Adipose tissue (tissue), 3 donors: Measurements from ENCODE around the gene VAV2. TPM values are rescaled to one million over a fixed set of nuclear protein-coding genes. Genes with fewer than 3 reads are reported as not detected.
"Not testable (repeated sequence)": the region's sequence is repeated elsewhere in the genome, so short reads cannot be mapped to it uniquely, and the experiment has no call there.

ENCODE experiments used
- H3K27ac ChIP-seq: one replicate; pipeline ENCODE4 v1.5.1; 2013; ENCODE audit warnings: low read depth, low read length
- WGBS, 3 donors: extraction: QIAGEN DNeasy Blood & Tissue Kit; methylation state at CpG; one replicate each; pipeline ENCODE4 v1.1.7; 2013; 5-methylcytosine and 5-hydroxymethylcytosine counted together
- polyA plus RNA-seq, 3 donors: library from polyadenylated mRNA; stranded (reverse); fragments of 200-250 nt; gene quantifications; one replicate each; pipeline ENCODE4 v1.2.3, GENCODE V29; 2013
- donor health status: healthy with polysubstance abuse.
- donor health status: Bipolar disorder and iron deficiency.
- donor health status: healthy.

Gene VAV2
- polyA plus RNA-seq, 3 donors, result 6.0 to 15.2 (median 6.9) TPM

DNA sequence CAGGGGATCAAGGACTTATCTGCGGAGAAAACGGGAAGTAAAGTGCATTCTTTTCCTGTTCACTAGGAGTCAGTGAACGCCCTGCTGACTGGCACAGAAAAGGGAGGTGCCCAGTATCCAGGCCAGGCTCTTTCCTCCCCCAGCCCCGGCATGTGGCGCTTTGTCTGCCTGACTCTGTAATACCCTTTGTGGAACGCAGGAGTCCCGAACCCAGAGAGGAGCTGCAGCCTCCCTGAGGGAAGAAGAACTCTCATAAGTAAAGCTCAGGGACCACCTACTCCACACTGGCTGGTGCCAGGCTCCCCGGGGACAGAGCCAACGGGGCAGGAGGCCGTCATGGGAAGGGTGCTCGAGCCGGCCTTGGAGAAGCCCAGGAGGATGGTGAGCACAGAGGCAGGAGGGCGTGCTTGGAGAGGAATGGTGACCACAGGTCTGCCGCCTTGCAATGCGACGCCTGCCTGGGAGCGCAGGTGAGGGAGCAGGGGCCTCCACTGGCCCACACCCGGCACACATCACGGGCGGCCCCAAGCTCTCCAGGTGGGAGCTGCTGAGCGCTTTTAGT lies 31.5 kb downstream of the VAV2 start:
- no peak overlapping the region for H3K27ac ChIP-seq
- WGBS, 3 donors, result 51 to 68% (median 67%) methylated on average over 21 of the region's 21 CpGs

- WGBS, 3 donors, result 57 to 70% (median 67%) methylated on average over 19 of the region's 19 CpGs
- no peak overlapping the region for H3K27ac ChIP-seq
Observed at GRCh38 chr9:133959966-133960567, 32.1 kb downstream of the VAV2 start.

- H3K27ac ChIP-seq, result no peak overlapping the region
- 83 to 96% (median 90%) methylated on average over 9 of the region's 9 CpGs for WGBS, 3 donors
Observed at GRCh38 chr9:133959171-133959570, 33.0 kb downstream of the VAV2 start.

DNA sequence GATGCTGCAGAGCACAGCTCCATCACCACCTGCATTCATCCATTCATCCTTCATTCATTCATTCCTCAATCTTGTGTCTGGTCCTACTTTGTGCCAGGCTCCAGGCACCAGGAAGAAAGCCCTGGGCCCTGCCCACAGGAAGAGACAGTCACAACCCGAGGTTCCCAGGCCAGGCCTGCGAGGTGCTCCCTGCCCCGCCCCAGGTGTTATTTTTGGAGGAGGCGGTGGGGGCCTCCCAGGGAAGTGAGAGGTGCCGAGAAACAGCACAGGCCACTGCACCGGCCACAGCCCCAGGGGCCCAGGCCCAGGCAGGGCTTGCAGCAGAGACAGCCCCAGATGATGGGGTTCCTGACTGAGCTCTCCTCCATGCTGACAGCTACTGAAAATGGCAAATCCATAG lies 33.4 kb downstream of the VAV2 start:
- 63 to 76% (median 66%) methylated on average over 6 of the region's 6 CpGs for WGBS, 3 donors
- H3K27ac ChIP-seq, result no peak overlapping the region

DNA sequence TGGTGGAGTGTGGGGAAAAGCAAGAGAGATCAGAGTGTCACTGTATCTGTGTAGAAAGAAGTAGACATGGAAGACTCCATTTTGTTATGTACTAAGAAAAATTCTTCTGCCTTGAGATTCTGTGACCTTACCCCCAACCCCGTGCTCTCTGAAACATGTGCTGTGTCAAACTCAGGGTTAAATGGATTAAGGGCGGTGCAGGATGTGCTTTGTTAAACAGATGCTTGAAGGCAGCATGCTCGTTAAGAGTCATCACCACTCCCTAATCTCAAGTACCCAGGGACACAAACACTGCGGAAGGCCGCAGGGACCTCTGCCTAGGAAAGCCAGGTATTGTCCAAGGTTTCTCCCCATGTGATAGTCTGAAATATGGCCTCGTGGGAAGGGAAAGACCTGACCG lies 34.4 kb downstream of the VAV2 start:
- not testable (repeated sequence) for H3K27ac ChIP-seq
- WGBS, 3 donors, result 60 to 81% methylated on average over 1 to 2 of the region's 7 CpGs; no CpG with 5 or more reads in 1 of the 3 donors

GRCh38 chr9:133957328-133957727 lies 34.8 kb downstream of the VAV2 start:
- no peak overlapping the region for H3K27ac ChIP-seq
- WGBS, 3 donors, result 53 to 72% (median 69%) methylated on average over 12 to 13 of the region's 13 CpGs

DNA sequence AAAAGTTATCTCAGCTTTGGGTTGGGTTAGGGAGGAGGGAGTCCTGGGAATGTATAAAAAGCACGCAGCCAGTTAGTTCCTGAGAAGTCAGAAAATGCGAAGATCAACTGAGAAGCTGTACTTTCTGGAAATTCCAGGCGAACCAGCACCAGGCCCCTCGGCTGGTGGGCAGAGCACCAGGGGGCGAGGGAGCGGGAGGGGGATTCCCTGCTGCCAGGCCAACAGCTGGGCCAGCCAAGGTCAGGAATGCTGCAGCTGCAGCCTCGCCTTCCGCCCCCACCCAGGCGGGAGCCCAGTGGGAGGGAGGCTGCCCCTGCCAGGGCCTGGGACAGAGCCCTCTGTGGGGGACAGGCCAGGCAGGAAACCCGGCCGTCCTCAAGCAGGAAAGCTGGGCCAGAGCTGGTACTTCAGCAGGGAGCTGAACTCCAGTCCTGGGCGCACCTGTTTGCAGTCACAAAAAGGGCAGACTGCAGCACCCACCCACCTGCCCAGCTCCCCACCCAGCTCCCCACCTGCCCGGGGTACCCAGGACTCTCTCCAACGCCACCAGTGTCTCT lies 35.5 kb downstream of the VAV2 start:
- no peak overlapping the region for H3K27ac ChIP-seq
- 7 to 47% (median 37%) methylated on average over 13 to 14 of the region's 14 CpGs for WGBS, 3 donors

- 11 to 20% (median 13%) methylated on average over 15 of the region's 15 CpGs for WGBS, 3 donors
- H3K27ac ChIP-seq, result no peak overlapping the region
Observed at GRCh38 chr9:133955821-133956411, 36.2 kb downstream of the VAV2 start.

- H3K27ac ChIP-seq, result no peak overlapping the region
- 31 to 41% (median 32%) methylated on average over 14 of the region's 14 CpGs for WGBS, 3 donors
Observed at GRCh38 chr9:133954862-133955529, 37.1 kb downstream of the VAV2 start.

DNA sequence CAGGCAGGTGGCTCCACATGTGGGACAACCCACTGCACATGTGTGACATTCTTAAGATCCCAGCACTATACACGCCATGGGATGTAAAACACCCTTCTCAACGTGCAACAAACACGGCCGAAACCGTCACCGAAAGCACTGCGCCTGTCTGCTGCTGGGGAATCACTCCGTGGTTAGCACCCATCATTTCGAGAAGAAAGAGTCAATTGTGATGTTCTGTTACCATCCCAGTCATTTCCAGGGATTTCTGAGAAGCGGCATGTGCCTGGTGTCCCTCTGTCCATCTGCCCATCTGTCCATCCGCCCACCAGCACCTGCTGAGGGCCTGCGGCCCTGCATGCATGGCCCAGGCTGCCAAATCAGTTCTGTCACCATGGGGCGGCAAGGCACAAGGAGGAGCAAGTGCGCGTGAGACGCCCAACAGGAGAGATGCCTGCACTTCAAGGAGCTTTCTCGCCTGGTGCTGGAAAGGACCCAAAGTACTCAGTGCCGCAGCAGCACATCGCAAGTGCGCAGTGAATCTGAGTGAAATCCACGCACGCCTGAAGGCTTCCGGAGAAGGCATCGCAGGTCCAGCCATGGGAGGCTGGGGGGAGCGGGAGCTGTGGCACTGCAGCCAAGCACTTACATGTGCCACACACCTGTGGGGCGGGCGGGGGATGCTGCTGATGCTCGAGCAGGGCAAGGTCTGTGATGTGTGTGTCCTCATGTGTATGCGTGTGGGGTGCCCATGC lies 38.0 kb downstream of the VAV2 start:
- 91 to 94% (median 91%) methylated on average over 29 of the region's 29 CpGs for WGBS, 3 donors

GRCh38 chr9:133953621-133953975 lies 38.5 kb downstream of the VAV2 start:
- H3K27ac ChIP-seq, result no peak overlapping the region
- WGBS, 3 donors, result 90 to 98% (median 96%) methylated on average over 4 of the region's 4 CpGs

More for the DNA sequence above, 38.0 kb downstream of the VAV2 start:
- no peak overlapping the region for H3K27ac ChIP-seq

- WGBS, 3 donors, result 91 to 94% (median 91%) methylated on average over 15 to 18 of the region's 18 CpGs
- no peak overlapping the region for H3K27ac ChIP-seq
Observed at GRCh38 chr9:133952598-133953550, 39.2 kb downstream of the VAV2 start.

DNA sequence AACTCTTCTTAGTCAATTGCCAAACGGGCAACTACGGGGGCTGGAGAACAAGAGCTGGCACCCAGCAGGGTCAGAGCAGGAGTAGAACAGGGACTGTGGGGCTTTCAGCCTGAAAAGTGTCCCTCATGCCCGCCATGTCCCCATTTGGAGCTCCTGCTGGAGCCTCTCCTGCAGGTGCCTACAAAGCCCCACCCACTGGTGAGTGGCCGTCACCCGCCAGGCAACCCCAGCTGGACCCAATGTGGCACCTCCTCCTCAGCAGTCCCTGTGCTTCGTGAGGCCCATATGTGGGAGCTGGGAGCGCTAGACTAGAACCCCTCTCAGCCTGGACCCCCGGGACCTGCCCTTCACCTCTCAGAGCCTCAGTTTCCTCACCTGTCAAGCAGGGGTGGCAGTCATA lies 40.9 kb downstream of the VAV2 start:
- H3K27ac ChIP-seq, result no peak overlapping the region

GRCh38 chr9:133950629-133951111 lies 41.5 kb downstream of the VAV2 start:
- 62 to 75% (median 65%) methylated on average over 25 of the region's 25 CpGs for WGBS, 3 donors
- H3K27ac ChIP-seq, result no peak overlapping the region

More for the DNA sequence above, 40.9 kb downstream of the VAV2 start:
- 84 to 93% (median 92%) methylated on average over 8 of the region's 8 CpGs for WGBS, 3 donors

DNA sequence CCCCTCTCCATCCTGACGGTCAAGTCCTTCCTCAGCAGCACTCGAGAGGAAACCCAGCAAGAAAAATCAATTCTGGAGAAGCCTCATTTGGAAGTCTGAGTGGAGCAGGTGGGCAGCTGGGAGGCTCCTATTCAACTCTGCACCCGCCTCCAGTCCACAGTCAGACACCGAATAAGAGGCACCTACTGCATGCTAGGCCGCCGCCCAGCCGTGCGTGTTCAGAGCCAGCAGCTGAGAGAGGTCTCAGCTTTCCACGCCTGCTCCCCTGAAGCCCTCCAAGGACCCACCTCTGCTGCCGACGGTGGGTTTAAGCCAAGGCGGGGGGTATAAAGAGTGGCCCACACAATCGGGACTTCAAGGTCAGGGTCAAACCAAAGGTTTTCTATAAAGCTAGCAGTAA lies 41.9 kb downstream of the VAV2 start:
- WGBS, 3 donors, result 70 to 88% (median 86%) methylated on average over 13 of the region's 13 CpGs
- H3K27ac ChIP-seq, result no peak overlapping the region

DNA sequence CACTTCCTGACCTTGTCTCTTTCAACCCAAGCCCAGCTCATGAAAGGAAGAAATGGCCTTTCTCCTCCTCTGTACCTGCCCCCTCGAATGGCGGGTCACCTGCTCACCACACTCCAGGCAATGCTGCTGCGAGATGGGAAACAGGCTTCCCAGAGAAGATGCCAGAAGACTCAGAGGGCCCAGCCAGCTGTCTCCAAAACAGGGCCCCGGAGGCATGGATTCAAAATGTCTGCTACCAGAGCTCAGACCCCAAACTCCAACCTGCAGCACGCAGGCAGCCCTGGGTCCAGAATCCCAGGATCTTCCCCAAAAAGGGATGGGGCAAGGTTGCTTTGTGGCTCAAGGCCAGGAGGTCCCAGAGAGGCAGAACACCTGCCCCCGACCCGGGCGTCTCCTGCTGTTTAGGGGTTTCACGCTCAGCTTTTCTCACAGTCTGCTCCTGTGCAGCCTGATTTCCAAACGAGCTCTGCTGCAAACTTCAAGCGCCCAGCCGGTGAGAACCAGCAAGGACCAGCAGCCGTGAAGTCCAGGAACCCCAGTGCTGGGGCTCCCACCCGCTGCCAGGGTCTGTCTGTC lies 42.5 kb downstream of the VAV2 start:
- no peak overlapping the region for H3K27ac ChIP-seq
- 86 to 94% (median 90%) methylated on average over 14 of the region's 14 CpGs for WGBS, 3 donors
